Stimulated activated CD8-positive, alpha-beta memory T cell treated with anti-CD3 and anti-CD28 coated beads, Interleukin-4, amount 100 ng/mL, for 4 hours (primary cell): ENCODE results near the gene COQ9.
"Not testable (repeated sequence)": the region's sequence is repeated elsewhere in the genome, so short reads cannot be mapped to it uniquely, and the experiment has no call there.

ENCODE experiments used
- DNase-seq, 2 donors: peaks; one replicate each; pipeline ENCODE4 v3.0.0-alpha.2; 2020; ENCODE audit warnings: low read depth in 2 of 2, low spot score in 1 of 2

Gene COQ9

GRCh38 chr16:57484515-57485005, 37.3 kb downstream of the COQ9 start:
- no peak for DNase-seq

- DNase-seq: no peak
Measured at GRCh38 chr16:57485091-57485915, 38.0 kb downstream of the COQ9 start.

GRCh38 chr16:57485916-57486857, 38.9 kb downstream of the COQ9 start, which contains the start of gene DOK4:
TSS of gene DOK4 (minus strand) at chr16:57486493. CDS start at chr16:57479507, 6,986 bp downstream.
- DNase-seq: peak; percentile 48 to 63

GRCh38 chr16:57486858-57487834, 39.9 kb downstream of the COQ9 start:
- no peak for DNase-seq

GRCh38 chr16:57489229-57489628, 42.0 kb downstream of the COQ9 start:
- no peak for DNase-seq

GRCh38 chr16:57493767-57494166, 46.5 kb downstream of the COQ9 start:
- no peak for DNase-seq

GRCh38 chr16:57497121-57497520, 49.8 kb downstream of the COQ9 start:
- DNase-seq: no peak

- no peak for DNase-seq
Measured at GRCh38 chr16:57498031-57498430, 50.8 kb downstream of the COQ9 start.

GRCh38 chr16:57499941-57500340, 52.7 kb downstream of the COQ9 start:
- not testable (repeated sequence) for DNase-seq

- DNase-seq: no peak
Measured at GRCh38 chr16:57500578-57501111, 53.4 kb downstream of the COQ9 start.

GRCh38 chr16:57501492-57501891, 54.2 kb downstream of the COQ9 start:
- no peak for DNase-seq

- DNase-seq: no peak
Measured at GRCh38 chr16:57502048-57502775, 54.9 kb downstream of the COQ9 start.

- DNase-seq: no peak
Measured at GRCh38 chr16:57503366-57503765, 56.1 kb downstream of the COQ9 start.

GRCh38 chr16:57504001-57504400, 56.7 kb downstream of the COQ9 start:
- DNase-seq: no peak

GRCh38 chr16:57504491-57504890, 57.2 kb downstream of the COQ9 start:
- no peak for DNase-seq

- DNase-seq: no peak
Measured at GRCh38 chr16:57505169-57505568, 57.9 kb downstream of the COQ9 start.

GRCh38 chr16:57507136-57508034, 60.1 kb downstream of the COQ9 start:
- DNase-seq: no peak

GRCh38 chr16:57508035-57508425, 60.8 kb downstream of the COQ9 start:
- DNase-seq: no peak
